GM12878 (cell line): ENCODE data around the gene SPIRE2. TPM values are rescaled to one million over a fixed set of nuclear protein-coding genes. Genes with fewer than 3 reads are reported as not detected.

ENCODE experiments used
- ATAC-seq: fragments of 200-7000 bp; cut with Tn5 transposase; 3 replicates; pipeline ENCODE4 v1.9.1; 2020; ENCODE audit warnings: mild to moderate bottlenecking, moderate library complexity
- BruUV-seq: library from RNA; stranded (reverse); fragments of 400-500 nt; replicated peaks from 2 replicates; lab custom pipeline; 2021; lab: Mats Ljungman, UMichigan
- CTCF ChIA-PET: fragments of 300-600 bp; sonication (Branson Sonifier 250); formaldehyde crosslinking; extraction: SDS; loops from one replicate; lab custom pipeline; 2021; ENCODE audit warnings: inconsistent platforms; lab: Yijun Ruan, JAX
- POLR2A ChIA-PET: fragments of 350-600 bp; formaldehyde crosslinking; extraction: SDS; loops from one replicate; lab custom pipeline; 2021; ENCODE audit warnings: inconsistent platforms; lab: Charles Lee
- RAD21 ChIA-PET: fragments of 300-600 bp; sonication (Branson Sonifier 250); formaldehyde crosslinking; loops from one replicate; lab custom pipeline; 2023; ENCODE audit warnings: antibody characterized with exemption; ENCODE audit not compliant: unreplicated experiment; lab: Charles Lee
- SMC1A ChIA-PET: fragments of 300-600 bp; sonication (Branson Sonifier 250); formaldehyde crosslinking; loops from one replicate; lab custom pipeline; 2023; ENCODE audit not compliant: unreplicated experiment, uncharacterized antibody; lab: Charles Lee
- DNase-seq: peaks from one replicate; pipeline ENCODE4 v3.0.0-alpha.2; 2011; ENCODE audit warnings: low read depth, low spot score
- FAIRE-seq: peaks from 3 replicates; lab custom pipeline; 2011; peaks lifted over from hg19 to GRCh38; lab: Jason Lieb, UNC
- H2AFZ ChIP-seq: 2 replicates; pipeline ENCODE4 v1.6.0; 2011; ENCODE audit warnings: low read depth, low read length, control low read depth; ENCODE audit not compliant: control insufficient read depth
- H3K27ac ChIP-seq: 2 replicates; pipeline ENCODE4 v1.5.1; 2011; ENCODE audit warnings: control low read depth; ENCODE audit not compliant: control insufficient read depth, insufficient read depth
- H3K27me3 ChIP-seq, 2 experiments: replicated peaks in 1 of 2; 2 replicates each; pipeline versions ENCODE4 v1.6.0 to v1.6.1; 2011; ENCODE audit warnings: low read length in 1 of 2; ENCODE audit not compliant: control insufficient read depth in 2 of 2, insufficient read depth in 2 of 2
- H3K36me3 ChIP-seq, 2 experiments: 2 replicates each; pipeline ENCODE4 v1.5.1; 2011; ENCODE audit warnings: low read length in 1 of 2; ENCODE audit not compliant: control insufficient read depth in 2 of 2, insufficient read depth in 2 of 2
- H3K4me1 ChIP-seq: 2 replicates; pipeline ENCODE4 v1.6.1; 2011; ENCODE audit warnings: mild to moderate bottlenecking, low read length, moderate library complexity, mixed read lengths; ENCODE audit not compliant: control insufficient read depth, insufficient read depth
- H3K4me2 ChIP-seq: 2 replicates; pipeline ENCODE4 v1.6.0; 2011; ENCODE audit warnings: control low read depth; ENCODE audit not compliant: control insufficient read depth, insufficient read depth
- H3K4me3 ChIP-seq: fragments of 200-600 bp; sonication (generic); 2 replicates; pipeline ENCODE4 v1.5.1; 2016
- H3K79me2 ChIP-seq: 2 replicates; pipeline ENCODE4 v1.6.0; 2011; ENCODE audit warnings: low read length; ENCODE audit not compliant: control insufficient read depth, insufficient read depth
- H3K9ac ChIP-seq: 2 replicates; pipeline ENCODE4 v1.8.0; 2011; ENCODE audit warnings: low read length, control low read depth, mixed read lengths; ENCODE audit not compliant: control insufficient read depth, insufficient read depth
- H3K9me3 ChIP-seq: replicated peaks from 3 replicates; pipeline ENCODE4 v1.5.1; 2011; ENCODE audit warnings: mild to moderate bottlenecking, low read length; ENCODE audit not compliant: control insufficient read depth, insufficient read depth
- H4K20me1 ChIP-seq: 2 replicates; pipeline ENCODE4 v1.6.0; 2011; ENCODE audit not compliant: control insufficient read depth, insufficient read depth
- CHD2 ChIP-seq: IDR thresholded peaks from 2 replicates; pipeline ENCODE4 v1.6.1; 2011; ENCODE audit warnings: low read depth, low read length, improper control_type of control experiment, borderline replicate concordance
- E2F8 ChIP-seq: fragments of 450-650 bp; IDR thresholded peaks from 2 replicates; pipeline ENCODE4 v1.6.1; 2018; ENCODE audit warnings: mild to moderate bottlenecking, low read depth, moderate library complexity; ENCODE audit not compliant: partially characterized antibody
- POLR2A ChIP-seq: IDR thresholded peaks from 2 replicates; pipeline ENCODE4 v1.6.1; 2011; ENCODE audit warnings: low read depth, mild to moderate bottlenecking, low read length
- WGBS: methylation state at CpG from one replicate; pipeline ENCODE4 v1.1.6; 2016; ENCODE audit warnings: low lambda C conversion rate; ENCODE audit not compliant: insufficient replicate concordance, insufficient coverage; ENCODE audit errors: missing lambda C conversion rate; 5-methylcytosine and 5-hydroxymethylcytosine counted together
- in situ Hi-C: fragments of 300-500 bp; cut with MboI; formaldehyde crosslinking; loops from 9 replicates; pipeline ENCODE4 v1.14.3; 2018; ENCODE audit warnings: mixed read lengths
- intact Hi-C: fragments of 100-400 bp; cut with micrococcal nuclease; formaldehyde crosslinking; loops from one replicate; pipeline ENCODE4 v1.14.2; 2022; ENCODE audit not compliant: unreplicated experiment
- polyA plus RNA-seq, 11 experiments: library from polyadenylated mRNA; depleted of rRNA in 4 of 11; unstranded in 6 of 11; stranded (reverse) in 5 of 11; fragments of >200 nt; fragmentation: Nextera tagmentation in 4 of 11; fragmentation: Illumina TruSeq in 1 of 11; extraction: Ambion mirVana in 4 of 11; extraction: Trizol in 1 of 11; gene quantifications; 1 replicate in 1 of 11; 2 replicates in 10 of 11; pipeline versions ENCODE4 v1.2.1 to v1.2.3, GENCODE V29; 2011 to 2016; ENCODE audit warnings: inconsistent platforms in 2 of 11, missing spikeins in 2 of 11, low read depth in 1 of 11
- total RNA-seq, 4 experiments: library from RNA; depleted of rRNA in 3 of 4; stranded (reverse); fragments of >200 nt in 3 of 4; fragmentation: Illumina TruSeq in 1 of 4; extraction: Trizol in 1 of 4; gene quantifications; 2 replicates each; pipeline versions ENCODE4 v1.2.1 to v1.2.3, GENCODE V29; 2013 to 2021

SPIRE2 gene
- total and polyA plus RNA-seq, 10 of the 15 experiments (the other 5 are each of a cell fraction or from before 2014, with no cell fraction given) = 0.03 to 0.64 (median 0.27) TPM; not detected in 1

- peaks cover 13 to 20% of the 10 kb centered on the region in 2 experiments for H3K36me3 ChIP-seq
- no peak overlapping the region for H3K4me3 ChIP-seq
- intact Hi-C loops = no loop called here
- ChIA-PET SMC1A (no interaction called here), RAD21 (interaction anchor here (2.3 kb wide), 1 partner anchor 46 kb away, joined by 6 read pairs; no protein-coding TSS in a partner anchor), POLR2A (no interaction called here), CTCF (interaction anchor here (1.0 kb wide), 1 partner anchor 166 kb away, joined by 3 read pairs; no protein-coding TSS in a partner anchor)
- no peak overlapping the region for H3K9ac ChIP-seq
- no peaks in the 10 kb centered on the region; the same call in 1 of the 2 replicates for H4K20me1 ChIP-seq
- H2AFZ ChIP-seq = no peak overlapping the region
- no peaks in the 10 kb centered on the region for H3K4me1 ChIP-seq
- BruUV-seq = no TSS peak
- FAIRE-seq (no peak), ATAC-seq (no peak), DNase-seq (no peak)
- no peaks in the 10 kb centered on the region for H3K27me3 ChIP-seq
- TF ChIP-seq POLR2A (peak; percentile 44; the same call in 1 of the 2 replicates), E2F8 (no peak), CHD2 (no peak)
- H3K4me2 ChIP-seq = no peak overlapping the region
- H3K9me3 ChIP-seq = no peaks in the 10 kb centered on the region; the same call in 2 of the 3 replicates
- in situ Hi-C loops = no loop called here
- no peak overlapping the region for H3K27ac ChIP-seq
- no peaks in the 10 kb centered on the region for H3K79me2 ChIP-seq
- 98% methylated on average over 40 of the region's 40 CpGs for WGBS
These were observed 78.1 kb downstream of the SPIRE2 start for GRCh38 chr16:89906140-89907025.
